GM10248 (cell line): ENCODE results near the gene FMN1.

Source experiments
- CTCF ChIA-PET: fragments of 300-600 bp; sonication (Branson Sonifier 250); formaldehyde crosslinking; extraction: SDS; loops from one replicate; lab custom pipeline; 2021; ENCODE audit warnings: antibody characterized with exemption; lab: Yijun Ruan, JAX
- POLR2A ChIA-PET: fragments of 350-650 bp; sonication (Branson Sonifier 250); formaldehyde crosslinking; extraction: SDS; loops from one replicate; lab custom pipeline; 2020; ENCODE audit warnings: antibody characterized with exemption; lab: Yijun Ruan, JAX
- DNase-seq: peaks from one replicate; pipeline ENCODE4 v3.0.0; 2012; ENCODE audit errors: extremely low spot score
- CTCF ChIP-seq: IDR thresholded peaks from 2 replicates; pipeline ENCODE4 v1.5.1; 2012; ENCODE audit warnings: mild to moderate bottlenecking, low read depth; ENCODE audit errors: extremely low read depth, missing control alignments, control extremely low read depth

FMN1 gene

DNA sequence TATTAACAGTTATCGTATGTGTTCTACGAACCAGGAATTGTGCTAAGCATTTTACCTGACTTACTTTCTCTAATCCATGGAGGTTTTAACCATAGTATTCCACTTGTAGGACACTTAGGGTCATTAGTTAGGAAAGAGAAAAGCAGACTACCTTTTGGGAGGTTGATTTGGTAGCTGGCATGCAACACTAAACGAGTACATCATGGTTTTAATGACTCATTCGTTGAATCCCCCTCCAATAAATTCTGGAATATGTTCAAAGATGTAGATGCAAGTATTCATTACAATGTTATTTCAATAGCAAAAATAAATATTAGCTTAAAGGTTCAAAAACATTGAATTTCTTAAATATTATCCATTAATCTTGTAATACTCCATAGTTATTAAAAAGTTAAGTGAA, 162.5 kb downstream of the FMN1 start:
- POLR2A ChIA-PET = no interaction called here
- CTCF ChIA-PET = no interaction called here

DNA sequence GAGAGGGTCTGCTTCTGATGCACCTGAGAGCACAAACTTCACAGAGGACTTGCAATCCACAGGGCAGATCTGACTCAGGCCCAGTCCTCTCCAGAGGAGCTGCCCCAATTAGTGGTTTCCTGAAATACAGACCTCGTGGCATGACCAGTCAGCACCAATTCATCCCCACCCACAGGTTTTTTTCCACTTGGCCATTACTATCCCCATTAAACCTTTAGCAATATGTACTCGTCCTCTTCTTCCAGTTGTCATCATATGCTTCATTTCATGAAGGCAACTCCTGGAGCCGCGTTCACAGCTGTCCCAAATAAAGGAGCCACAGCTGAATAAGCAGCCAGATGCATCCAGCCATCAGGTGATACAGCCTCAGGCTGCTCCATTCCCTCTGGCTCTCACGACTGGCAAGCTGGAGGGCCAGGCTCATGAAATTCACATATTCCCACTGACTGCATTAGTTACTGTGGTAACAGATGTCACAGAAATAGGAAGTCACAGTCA, 163.1 kb downstream of the FMN1 start:
- ChIA-PET POLR2A (no interaction called here), CTCF (no interaction called here)
- no peak for TF ChIP-seq CTCF
- DNase-seq = no peak

More for the DNA sequence above, 162.5 kb downstream of the FMN1 start:
- DNase-seq = no peak
- no peak for TF ChIP-seq CTCF

- CTCF ChIA-PET = no interaction called here
- no peak for DNase-seq
- POLR2A ChIA-PET = no interaction called here
- no peak for TF ChIP-seq CTCF
These were observed 164.2 kb downstream of the FMN1 start for GRCh38 chr15:33030315-33030714.

DNA sequence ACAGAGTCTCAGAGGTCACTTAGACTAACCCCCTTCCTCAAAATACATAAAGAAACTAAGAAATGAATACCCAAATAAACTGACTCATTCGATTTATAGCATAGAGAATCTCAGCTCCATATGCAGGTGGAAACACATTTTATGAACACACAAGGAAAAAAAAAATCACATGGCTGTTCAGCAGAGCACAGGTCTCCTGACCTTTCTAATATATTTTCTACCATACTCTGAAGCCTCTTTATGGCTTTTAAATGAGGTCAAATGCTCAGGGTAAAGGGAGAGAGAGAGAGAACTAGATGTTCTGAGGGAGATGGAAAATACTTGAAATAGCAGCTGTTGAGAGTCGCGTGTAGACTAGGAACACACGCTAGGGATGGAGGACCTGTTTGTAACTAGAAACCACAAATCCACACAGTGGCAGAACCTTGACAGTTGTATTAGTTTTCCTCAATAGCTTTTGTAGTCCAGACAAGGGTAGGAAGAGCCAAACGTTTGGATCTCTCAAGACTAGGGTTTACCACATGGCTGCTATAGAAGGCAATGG, 165.3 kb downstream of the FMN1 start:
- ChIA-PET POLR2A (no interaction called here), CTCF (no interaction called here)
- no peak for TF ChIP-seq CTCF
- DNase-seq = no peak

- DNase-seq = no peak
- no peak for TF ChIP-seq CTCF
- ChIA-PET POLR2A (no interaction called here), CTCF (interaction anchor here (1.2 to 1.3 kb wide), 2 partner anchors 16 to 31 kb away, joined by 3 read pairs; no protein-coding TSS in a partner anchor)
These were observed 166.0 kb downstream of the FMN1 start for GRCh38 chr15:33028495-33028894.

- ChIA-PET POLR2A (no interaction called here), CTCF (interaction anchor here (1.2 to 1.3 kb wide), 2 partner anchors 17 to 30 kb away, joined by 3 read pairs; no protein-coding TSS in a partner anchor)
- TF ChIP-seq CTCF = no peak
- no peak for DNase-seq
These were observed 167.0 kb downstream of the FMN1 start for GRCh38 chr15:33027306-33028035.
